HEK293 (cell line): Measurements from ENCODE around the gene CNGB1.

Experiments
- CTCF ChIA-PET: fragments of 350-600 bp; formaldehyde crosslinking; extraction: SDS; loops from one replicate; lab custom pipeline; 2021; ENCODE audit warnings: antibody characterized with exemption; lab: Yijun Ruan, JAX
- POLR2A ChIA-PET: fragments of 300-600 bp; formaldehyde crosslinking; extraction: SDS; loops from one replicate; lab custom pipeline; 2020; ENCODE audit warnings: antibody characterized with exemption, inconsistent platforms; lab: Yijun Ruan, JAX
- H3K27ac ChIP-seq: fragments of 200-500 bp; sonication (Bioruptor generic); 2 replicates; pipeline ENCODE4 v1.5.1; 2014; ENCODE audit warnings: low read depth, low read length, control low read depth, inconsistent platforms; ENCODE audit errors: extremely low read depth
- H3K36me3 ChIP-seq, 2 experiments: fragments of 200-500 bp in 1 of 2; sonication (Bioruptor generic) in 1 of 2; 1 replicate in 1 of 2; 2 replicates in 1 of 2; pipeline ENCODE4 v1.5.1; 2014 to 2017; ENCODE audit warnings: inconsistent platforms in 2 of 2, low read length in 2 of 2; ENCODE audit not compliant: control insufficient read depth in 2 of 2, insufficient read depth in 1 of 2
- H3K4me1 ChIP-seq: fragments of 200-500 bp; sonication (Bioruptor generic); 2 replicates; pipeline ENCODE4 v1.5.1; 2014; ENCODE audit warnings: mild to moderate bottlenecking, low read length, inconsistent platforms; ENCODE audit not compliant: control insufficient read depth, insufficient read depth
- H3K4me3 ChIP-seq: 2 replicates; pipeline ENCODE4 v1.5.1; 2011; ENCODE audit warnings: low read depth, mild to moderate bottlenecking, control low read depth, low read length, moderate library complexity
- H3K9me3 ChIP-seq: fragments of 200-500 bp; sonication (Bioruptor generic); 2 replicates; pipeline ENCODE4 v1.5.1; 2014; ENCODE audit warnings: low read depth, low read length, inconsistent platforms; ENCODE audit not compliant: control insufficient read depth, insufficient read depth
- GLIS2 ChIP-seq: fragments of 450-650 bp; formaldehyde crosslinking; IDR thresholded peaks from 2 replicates; pipeline ENCODE4 v1.5.1; 2016; ENCODE audit warnings: missing biosample characterization, missing genetic modification characterization
- PRDM1 ChIP-seq: fragments of 450-650 bp; formaldehyde crosslinking; IDR thresholded peaks from 2 replicates; pipeline ENCODE4; 2016; ENCODE audit warnings: missing biosample characterization, missing genetic modification characterization
- ZEB2 ChIP-seq: fragments of 450-650 bp; formaldehyde crosslinking; IDR thresholded peaks from 2 replicates; pipeline ENCODE4 v1.5.1; 2016; ENCODE audit warnings: missing biosample characterization, missing genetic modification characterization
- ZNF133 ChIP-seq: fragments of 450-650 bp; formaldehyde crosslinking; IDR thresholded peaks from 2 replicates; pipeline ENCODE4 v1.5.1; 2016; ENCODE audit warnings: missing biosample characterization, missing genetic modification characterization
- ZNF223 ChIP-seq: fragments of 450-650 bp; formaldehyde crosslinking; IDR thresholded peaks from 2 replicates; pipeline ENCODE4 v1.5.1; 2016; ENCODE audit warnings: missing biosample characterization, missing genetic modification characterization
- ZNF391 ChIP-seq: fragments of 450-650 bp; formaldehyde crosslinking; IDR thresholded peaks from 2 replicates; pipeline ENCODE4 v1.5.1; 2016; ENCODE audit warnings: low read depth, missing biosample characterization, missing genetic modification characterization, borderline replicate concordance
- ZNF426 ChIP-seq: fragments of 450-650 bp; formaldehyde crosslinking; IDR thresholded peaks from 2 replicates; pipeline ENCODE4 v1.5.1; 2017; ENCODE audit warnings: missing biosample characterization, missing genetic modification characterization, mild to moderate bottlenecking, inconsistent platforms, moderate library complexity
- ZNF549 ChIP-seq: fragments of 450-650 bp; IDR thresholded peaks from 2 replicates; pipeline ENCODE4 v1.5.1; 2018; ENCODE audit warnings: missing biosample characterization, missing genetic modification characterization, mild to moderate bottlenecking, inconsistent platforms, moderate library complexity
- ZNF658 ChIP-seq: fragments of 450-650 bp; formaldehyde crosslinking; IDR thresholded peaks from 2 replicates; pipeline ENCODE4; 2016; ENCODE audit warnings: missing biosample characterization, missing genetic modification characterization
- ZNF677 ChIP-seq: fragments of 450-650 bp; IDR thresholded peaks from 2 replicates; pipeline ENCODE4 v1.5.0; 2018; ENCODE audit warnings: missing biosample characterization, mild to moderate bottlenecking, missing genetic modification characterization, moderate library complexity
- ZNF707 ChIP-seq: fragments of 450-650 bp; formaldehyde crosslinking; IDR thresholded peaks from 2 replicates; pipeline ENCODE4 v1.5.1; 2016; ENCODE audit warnings: missing biosample characterization, missing genetic modification characterization
- ZNF785 ChIP-seq: fragments of 450-650 bp; formaldehyde crosslinking; IDR thresholded peaks from 2 replicates; pipeline ENCODE4 v1.5.1; 2016; ENCODE audit warnings: missing biosample characterization, missing genetic modification characterization
- TF ChIP-seq, protein P1 (sequence below): fragments of 450-650 bp; formaldehyde crosslinking; IDR thresholded peaks from 2 replicates; pipeline ENCODE4 v1.5.1; 2017; ENCODE audit warnings: missing biosample characterization, mild to moderate bottlenecking, missing genetic modification characterization, moderate library complexity
- TF ChIP-seq, protein P2 (sequence below): fragments of 450-650 bp; formaldehyde crosslinking; IDR thresholded peaks from 2 replicates; pipeline ENCODE4 v1.5.1; 2016; ENCODE audit warnings: missing biosample characterization, missing genetic modification characterization
- TF ChIP-seq, protein P3 (sequence below): fragments of 450-650 bp; formaldehyde crosslinking; IDR thresholded peaks from 2 replicates; pipeline ENCODE4 v1.5.1; 2016; ENCODE audit warnings: missing biosample characterization, missing genetic modification characterization
- TF ChIP-seq, protein P4 (sequence below): fragments of 450-650 bp; formaldehyde crosslinking; IDR thresholded peaks from 2 replicates; pipeline ENCODE4 v1.5.1; 2017; ENCODE audit warnings: missing biosample characterization, missing genetic modification characterization
- TF ChIP-seq, protein P5 (sequence below): fragments of 450-650 bp; formaldehyde crosslinking; IDR thresholded peaks from 2 replicates; pipeline ENCODE4 v1.5.1; 2016; ENCODE audit warnings: missing biosample characterization, missing genetic modification characterization
- TF ChIP-seq, protein P6 (sequence below): fragments of 450-650 bp; formaldehyde crosslinking; IDR thresholded peaks from 2 replicates; pipeline ENCODE4 v1.5.1; 2016; ENCODE audit warnings: missing biosample characterization, missing genetic modification characterization

The CNGB1 gene

DNA sequence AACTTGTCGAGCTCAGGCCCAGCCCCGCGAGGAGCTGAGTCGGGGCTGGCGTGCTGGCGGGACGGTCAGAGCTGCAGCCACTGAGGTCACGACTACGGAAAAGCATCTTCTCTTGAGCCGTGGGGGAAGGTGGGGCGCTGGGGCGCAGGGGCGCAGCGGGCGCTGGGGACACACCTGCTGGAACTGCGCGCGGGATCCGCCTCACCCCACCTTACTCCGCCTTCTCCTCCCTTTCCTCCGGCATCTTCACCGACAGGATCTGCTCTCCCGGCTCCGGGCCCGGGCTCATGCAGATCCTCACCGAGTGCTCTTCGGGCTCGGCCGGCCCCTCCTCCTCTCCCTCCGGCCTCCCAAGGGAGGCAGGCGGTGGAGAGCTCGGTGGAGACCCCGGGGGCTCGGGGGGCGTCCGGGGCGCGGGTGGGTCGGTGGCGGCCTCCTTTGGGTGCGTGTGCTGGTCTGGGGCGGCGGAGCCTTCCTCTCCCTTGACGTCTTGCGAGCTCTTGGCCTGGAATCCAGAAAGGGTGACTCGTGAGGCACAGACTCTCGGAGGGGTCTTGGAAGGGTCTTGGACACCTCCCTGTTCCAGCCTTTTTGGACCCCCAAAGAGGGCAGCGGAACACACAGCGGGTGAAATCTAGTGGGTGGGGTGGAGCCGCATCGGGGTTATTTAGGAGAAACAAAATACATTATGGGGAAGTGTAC lies 86.8 kb downstream of the CNGB1 start:
- ChIA-PET POLR2A (no interaction called here), CTCF (interaction anchor here (0.6 to 1.3 kb wide), 2 partner anchors 124 to 213 kb away, joined by 3 to 4 read pairs; no protein-coding TSS in a partner anchor)
- no peaks in the 10 kb centered on the region for H3K9me3 ChIP-seq
- TF ChIP-seq, protein P1, sequence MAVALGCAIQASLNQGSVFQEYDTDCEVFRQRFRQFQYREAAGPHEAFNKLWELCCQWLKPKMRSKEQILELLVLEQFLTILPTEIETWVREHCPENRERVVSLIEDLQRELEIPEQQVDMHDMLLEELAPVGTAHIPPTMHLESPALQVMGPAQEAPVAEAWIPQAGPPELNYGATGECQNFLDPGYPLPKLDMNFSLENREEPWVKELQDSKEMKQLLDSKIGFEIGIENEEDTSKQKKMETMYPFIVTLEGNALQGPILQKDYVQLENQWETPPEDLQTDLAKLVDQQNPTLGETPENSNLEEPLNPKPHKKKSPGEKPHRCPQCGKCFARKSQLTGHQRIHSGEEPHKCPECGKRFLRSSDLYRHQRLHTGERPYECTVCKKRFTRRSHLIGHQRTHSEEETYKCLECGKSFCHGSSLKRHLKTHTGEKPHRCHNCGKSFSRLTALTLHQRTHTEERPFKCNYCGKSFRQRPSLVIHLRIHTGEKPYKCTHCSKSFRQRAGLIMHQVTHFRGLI, result 0 out of 2 replicates have a peak, but pooled peaks have one; percentile 40
- TF ChIP-seq ZNF391 (tag by site-specific recombination), result no peak
- H3K4me3 ChIP-seq, result no peak overlapping the region
- H3K36me3 ChIP-seq, result no peaks in the 10 kb centered on the region
- H3K27ac ChIP-seq, result no peak overlapping the region
- no peaks in the 10 kb centered on the region for H3K4me1 ChIP-seq

DNA sequence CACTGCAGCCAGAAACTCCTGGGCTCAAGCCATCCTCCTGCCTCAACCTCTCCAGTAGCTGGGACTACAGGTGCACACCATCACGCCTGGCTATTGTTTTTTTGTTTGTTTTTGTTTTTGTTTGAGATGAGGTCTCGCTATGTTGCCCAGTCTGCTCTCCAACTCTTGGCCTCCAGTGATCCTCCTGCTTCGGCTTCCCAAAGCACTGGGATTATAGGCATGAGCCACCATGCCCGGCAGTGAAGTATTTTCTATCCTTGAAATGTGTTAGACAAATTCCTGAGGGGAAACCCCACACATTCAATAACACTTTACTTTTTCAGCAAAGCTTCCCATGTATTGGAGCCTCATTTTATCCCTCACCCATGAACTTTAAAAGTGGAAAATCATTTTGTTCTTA lies 87.4 kb downstream of the CNGB1 start:
- Histone ChIP-seq H3K27ac (no peak overlapping the region), H3K4me1 (no peaks in the 10 kb centered on the region), H3K9me3 (no peaks in the 10 kb centered on the region), H3K4me3 (no peak overlapping the region), H3K36me3 (no peaks in the 10 kb centered on the region)
- POLR2A ChIA-PET, result no interaction called here
- CTCF ChIA-PET, result interaction anchor here (0.6 to 2.0 kb wide), 4 partner anchors 13 to 297 kb away, joined by 3 to 10 read pairs (median 4); no protein-coding TSS in a partner anchor
- TF ChIP-seq ZNF785 (tag by site-specific recombination) (no peak), ZNF426 (tag by site-specific recombination) (no peak), PRDM1 (tag by site-specific recombination) (no peak), ZNF133 (tag by site-specific recombination) (no peak), ZNF707 (tag by site-specific recombination) (no peak), ZNF549 (tag by site-specific recombination) (no peak), ZNF677 (tag by site-specific recombination) (no peak), ZEB2 (tag by site-specific recombination) (no peak), GLIS2 (tag by site-specific recombination) (no peak), ZNF223 (tag by site-specific recombination) (no peak), ZNF658 (tag by site-specific recombination) (no peak)
- TF ChIP-seq, protein P2, sequence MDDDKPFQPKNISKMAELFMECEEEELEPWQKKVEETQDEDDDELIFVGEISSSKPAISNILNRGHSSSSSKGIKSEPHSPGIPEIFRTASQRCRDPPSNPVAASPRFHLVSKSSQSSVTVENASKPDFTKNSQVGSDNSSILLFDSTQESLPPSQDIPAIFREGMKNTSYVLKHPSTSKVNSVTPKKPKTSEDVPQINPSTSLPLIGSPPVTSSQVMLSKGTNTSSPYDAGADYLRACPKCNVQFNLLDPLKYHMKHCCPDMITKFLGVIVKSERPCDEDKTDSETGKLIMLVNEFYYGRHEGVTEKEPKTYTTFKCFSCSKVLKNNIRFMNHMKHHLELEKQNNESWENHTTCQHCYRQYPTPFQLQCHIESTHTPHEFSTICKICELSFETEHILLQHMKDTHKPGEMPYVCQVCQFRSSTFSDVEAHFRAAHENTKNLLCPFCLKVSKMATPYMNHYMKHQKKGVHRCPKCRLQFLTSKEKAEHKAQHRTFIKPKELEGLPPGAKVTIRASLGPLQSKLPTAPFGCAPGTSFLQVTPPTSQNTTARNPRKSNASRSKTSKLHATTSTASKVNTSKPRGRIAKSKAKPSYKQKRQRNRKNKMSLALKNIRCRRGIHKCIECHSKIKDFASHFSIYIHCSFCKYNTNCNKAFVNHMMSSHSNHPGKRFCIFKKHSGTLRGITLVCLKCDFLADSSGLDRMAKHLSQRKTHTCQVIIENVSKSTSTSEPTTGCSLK (tag by site-specific recombination), result no peak
- TF ChIP-seq, protein P3, sequence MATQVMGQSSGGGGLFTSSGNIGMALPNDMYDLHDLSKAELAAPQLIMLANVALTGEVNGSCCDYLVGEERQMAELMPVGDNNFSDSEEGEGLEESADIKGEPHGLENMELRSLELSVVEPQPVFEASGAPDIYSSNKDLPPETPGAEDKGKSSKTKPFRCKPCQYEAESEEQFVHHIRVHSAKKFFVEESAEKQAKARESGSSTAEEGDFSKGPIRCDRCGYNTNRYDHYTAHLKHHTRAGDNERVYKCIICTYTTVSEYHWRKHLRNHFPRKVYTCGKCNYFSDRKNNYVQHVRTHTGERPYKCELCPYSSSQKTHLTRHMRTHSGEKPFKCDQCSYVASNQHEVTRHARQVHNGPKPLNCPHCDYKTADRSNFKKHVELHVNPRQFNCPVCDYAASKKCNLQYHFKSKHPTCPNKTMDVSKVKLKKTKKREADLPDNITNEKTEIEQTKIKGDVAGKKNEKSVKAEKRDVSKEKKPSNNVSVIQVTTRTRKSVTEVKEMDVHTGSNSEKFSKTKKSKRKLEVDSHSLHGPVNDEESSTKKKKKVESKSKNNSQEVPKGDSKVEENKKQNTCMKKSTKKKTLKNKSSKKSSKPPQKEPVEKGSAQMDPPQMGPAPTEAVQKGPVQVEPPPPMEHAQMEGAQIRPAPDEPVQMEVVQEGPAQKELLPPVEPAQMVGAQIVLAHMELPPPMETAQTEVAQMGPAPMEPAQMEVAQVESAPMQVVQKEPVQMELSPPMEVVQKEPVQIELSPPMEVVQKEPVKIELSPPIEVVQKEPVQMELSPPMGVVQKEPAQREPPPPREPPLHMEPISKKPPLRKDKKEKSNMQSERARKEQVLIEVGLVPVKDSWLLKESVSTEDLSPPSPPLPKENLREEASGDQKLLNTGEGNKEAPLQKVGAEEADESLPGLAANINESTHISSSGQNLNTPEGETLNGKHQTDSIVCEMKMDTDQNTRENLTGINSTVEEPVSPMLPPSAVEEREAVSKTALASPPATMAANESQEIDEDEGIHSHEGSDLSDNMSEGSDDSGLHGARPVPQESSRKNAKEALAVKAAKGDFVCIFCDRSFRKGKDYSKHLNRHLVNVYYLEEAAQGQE, result no peak
- TF ChIP-seq, protein P4, sequence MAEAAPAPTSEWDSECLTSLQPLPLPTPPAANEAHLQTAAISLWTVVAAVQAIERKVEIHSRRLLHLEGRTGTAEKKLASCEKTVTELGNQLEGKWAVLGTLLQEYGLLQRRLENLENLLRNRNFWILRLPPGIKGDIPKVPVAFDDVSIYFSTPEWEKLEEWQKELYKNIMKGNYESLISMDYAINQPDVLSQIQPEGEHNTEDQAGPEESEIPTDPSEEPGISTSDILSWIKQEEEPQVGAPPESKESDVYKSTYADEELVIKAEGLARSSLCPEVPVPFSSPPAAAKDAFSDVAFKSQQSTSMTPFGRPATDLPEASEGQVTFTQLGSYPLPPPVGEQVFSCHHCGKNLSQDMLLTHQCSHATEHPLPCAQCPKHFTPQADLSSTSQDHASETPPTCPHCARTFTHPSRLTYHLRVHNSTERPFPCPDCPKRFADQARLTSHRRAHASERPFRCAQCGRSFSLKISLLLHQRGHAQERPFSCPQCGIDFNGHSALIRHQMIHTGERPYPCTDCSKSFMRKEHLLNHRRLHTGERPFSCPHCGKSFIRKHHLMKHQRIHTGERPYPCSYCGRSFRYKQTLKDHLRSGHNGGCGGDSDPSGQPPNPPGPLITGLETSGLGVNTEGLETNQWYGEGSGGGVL (tag by site-specific recombination), result no peak
- TF ChIP-seq, protein P5, sequence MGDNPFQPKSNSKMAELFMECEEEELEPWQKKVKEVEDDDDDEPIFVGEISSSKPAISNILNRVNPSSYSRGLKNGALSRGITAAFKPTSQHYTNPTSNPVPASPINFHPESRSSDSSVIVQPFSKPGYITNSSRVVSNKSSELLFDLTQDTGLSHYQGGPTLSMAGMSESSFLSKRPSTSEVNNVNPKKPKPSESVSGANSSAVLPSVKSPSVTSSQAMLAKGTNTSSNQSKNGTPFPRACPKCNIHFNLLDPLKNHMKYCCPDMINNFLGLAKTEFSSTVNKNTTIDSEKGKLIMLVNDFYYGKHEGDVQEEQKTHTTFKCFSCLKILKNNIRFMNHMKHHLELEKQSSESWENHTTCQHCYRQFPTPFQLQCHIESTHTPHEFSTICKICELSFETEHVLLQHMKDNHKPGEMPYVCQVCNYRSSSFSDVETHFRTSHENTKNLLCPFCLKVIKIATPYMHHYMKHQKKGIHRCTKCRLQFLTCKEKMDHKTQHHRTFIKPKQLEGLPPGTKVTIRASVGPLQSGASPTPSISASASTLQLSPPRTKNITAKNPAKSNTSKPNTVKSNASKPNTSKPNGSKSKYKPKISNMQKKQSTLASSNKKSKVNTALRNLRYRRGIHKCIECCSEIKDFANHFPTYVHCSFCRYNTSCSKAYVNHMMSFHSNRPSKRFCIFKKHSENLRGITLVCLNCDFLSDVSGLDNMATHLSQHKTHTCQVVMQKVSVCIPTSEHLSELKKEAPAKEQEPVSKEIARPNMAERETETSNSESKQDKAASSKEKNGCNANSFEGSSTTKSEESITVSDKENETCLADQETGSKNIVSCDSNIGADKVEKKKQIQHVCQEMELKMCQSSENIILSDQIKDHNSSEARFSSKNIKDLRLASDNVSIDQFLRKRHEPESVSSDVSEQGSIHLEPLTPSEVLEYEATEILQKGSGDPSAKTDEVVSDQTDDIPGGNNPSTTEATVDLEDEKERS (tag by site-specific recombination), result no peak
- TF ChIP-seq, protein P6, sequence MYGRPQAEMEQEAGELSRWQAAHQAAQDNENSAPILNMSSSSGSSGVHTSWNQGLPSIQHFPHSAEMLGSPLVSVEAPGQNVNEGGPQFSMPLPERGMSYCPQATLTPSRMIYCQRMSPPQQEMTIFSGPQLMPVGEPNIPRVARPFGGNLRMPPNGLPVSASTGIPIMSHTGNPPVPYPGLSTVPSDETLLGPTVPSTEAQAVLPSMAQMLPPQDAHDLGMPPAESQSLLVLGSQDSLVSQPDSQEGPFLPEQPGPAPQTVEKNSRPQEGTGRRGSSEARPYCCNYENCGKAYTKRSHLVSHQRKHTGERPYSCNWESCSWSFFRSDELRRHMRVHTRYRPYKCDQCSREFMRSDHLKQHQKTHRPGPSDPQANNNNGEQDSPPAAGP (tag by site-specific recombination), result no peak
